K562 (cell line): Measurements from ENCODE around the gene RREB1. TPM values are rescaled to one million over a fixed set of nuclear protein-coding genes. Genes with fewer than 3 reads are reported as not detected.

Source experiments
- BCOR ChIP-seq: fragments of 450-650 bp; IDR thresholded peaks from 2 replicates; pipeline ENCODE4 v1.6.1; 2016
- CCAR2 ChIP-seq: fragments of 200-400 bp; formaldehyde crosslinking; IDR thresholded peaks from 2 replicates; pipeline ENCODE4 v1.6.1; 2017; ENCODE audit warnings: mild to moderate bottlenecking, low read depth, low read length
- CCNT2 ChIP-seq: IDR thresholded peaks from 2 replicates; pipeline ENCODE4 v1.6.1; 2011; ENCODE audit warnings: borderline replicate concordance, low read depth, mild to moderate bottlenecking, moderate library complexity, mixed read lengths, low read length; ENCODE audit not compliant: insufficient read length; ENCODE audit errors: extremely low read depth
- GABPB1 ChIP-seq: sonication (generic); formaldehyde crosslinking; IDR thresholded peaks from 2 replicates; pipeline ENCODE4 v1.8.0; 2022; ENCODE audit warnings: mild to moderate bottlenecking, missing genetic modification reagents
- JUNB ChIP-seq: fragments of 450-650 bp; formaldehyde crosslinking; conservative IDR thresholded peaks from 2 replicates; pipeline ENCODE4 v1.4.0; 2020; ENCODE audit warnings: mild to moderate bottlenecking
- KLF6 ChIP-seq: fragments of 250-450 bp; sonication (Bioruptor Pico); IDR thresholded peaks from 2 replicates; pipeline ENCODE4 v1.4.0; 2020; ENCODE audit warnings: mild to moderate bottlenecking, moderate library complexity, borderline replicate concordance
- LEF1 ChIP-seq: fragments of 450-650 bp; IDR thresholded peaks from 2 replicates; pipeline ENCODE4 v1.6.1; 2016; ENCODE audit warnings: mild to moderate bottlenecking
- RBM17 ChIP-seq: fragments of 200-400 bp; formaldehyde crosslinking; IDR thresholded peaks from 2 replicates; pipeline ENCODE4 v1.6.1; 2017; ENCODE audit warnings: low read depth, mild to moderate bottlenecking, low read length, borderline replicate concordance
- SIN3B ChIP-seq: fragments of 450-650 bp; IDR thresholded peaks from 2 replicates; pipeline ENCODE4 v1.6.1; 2017; ENCODE audit warnings: low read depth, mild to moderate bottlenecking, moderate library complexity
- SMARCB1 ChIP-seq: IDR thresholded peaks from 2 replicates; pipeline ENCODE4 v1.6.1; 2011; ENCODE audit warnings: improper control_type of control experiment, low read depth; ENCODE audit not compliant: insufficient read length
- ZNF143 ChIP-seq: sonication (generic); formaldehyde crosslinking; IDR thresholded peaks from 2 replicates; pipeline ENCODE4 v1.9.0; 2022; ENCODE audit warnings: mild to moderate bottlenecking, missing genetic modification reagents
- ZSCAN29 ChIP-seq: fragments of 450-650 bp; IDR thresholded peaks from 2 replicates; pipeline ENCODE4 v1.6.1; 2017
- polyA plus RNA-seq, 8 experiments: library from polyadenylated mRNA; depleted of rRNA in 4 of 8; stranded (reverse) in 5 of 8; unstranded in 3 of 8; fragments of >200 nt; fragmentation: Nextera tagmentation in 2 of 8; fragmentation: Illumina TruSeq in 1 of 8; extraction: Ambion mirVana in 2 of 8; extraction: Trizol in 1 of 8; gene quantifications; 2 replicates each; pipeline versions ENCODE4 v1.2.1 to v1.2.3, GENCODE V29; 2011 to 2014; ENCODE audit warnings: inconsistent platforms in 1 of 8, missing spikeins in 1 of 8
- total RNA-seq, 7 experiments: library from RNA; depleted of rRNA in 6 of 7; stranded (reverse); fragments of >200 nt in 6 of 7; fragmentation: Illumina TruSeq in 2 of 7; extraction: Trizol in 2 of 7; gene quantifications; 2 replicates each; pipeline versions ENCODE4 v1.2.1 to v1.2.3, GENCODE V29; 2011 to 2021; ENCODE audit warnings: low replicate concordance in 1 of 7
- TF ChIP-seq, protein P1 (sequence below): fragments of 250-450 bp; sonication (Bioruptor Pico); IDR thresholded peaks from 2 replicates; pipeline ENCODE4 v1.5.0; 2020; ENCODE audit warnings: mild to moderate bottlenecking, borderline replicate concordance
- TF ChIP-seq, protein P2 (sequence below), 2 experiments: fragments of 450-650 bp; formaldehyde crosslinking in 1 of 2; IDR thresholded peaks; 2 replicates each; pipeline versions ENCODE4 v1.4.0 to v1.6.1; 2014 to 2020; ENCODE audit warnings: mild to moderate bottlenecking in 2 of 2, borderline replicate concordance in 1 of 2, low read depth in 1 of 2
- TF ChIP-seq, protein P3 (sequence below): sonication (generic); IDR thresholded peaks from 2 replicates; pipeline ENCODE4 v1.6.1; 2016

Gene RREB1
- total and polyA plus RNA-seq, 9 of the 15 experiments (the other 6 are each of a cell fraction or from before 2014, with no cell fraction given), result 3.3 to 64.2 (median 19.3) TPM

DNA sequence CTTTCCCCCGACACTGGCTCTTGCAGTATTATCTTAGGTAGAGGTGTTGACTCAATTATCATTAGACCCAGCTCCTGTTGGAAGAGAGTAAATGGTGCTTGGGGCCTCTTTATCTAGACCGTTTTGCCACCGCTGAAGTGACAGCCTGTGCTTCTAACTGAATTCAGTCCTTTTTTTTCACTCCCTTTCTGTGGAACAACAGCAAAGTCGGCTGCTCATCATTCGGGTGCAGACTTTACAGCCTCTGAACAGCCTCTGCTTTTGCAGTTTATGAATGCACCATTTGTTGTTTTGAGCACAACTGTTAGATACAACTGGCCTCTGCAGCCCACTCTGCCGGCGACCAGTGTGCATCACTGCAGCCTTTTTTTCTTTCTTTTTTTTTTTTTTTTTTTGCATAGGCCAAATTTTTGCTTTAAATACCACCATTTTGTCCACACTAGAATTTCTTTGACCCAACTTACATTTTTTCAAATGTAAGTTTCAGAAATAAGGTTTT lies 35.8 kb downstream of the RREB1 start (continued):
- TF ChIP-seq JUNB (CRISPR knock-in tag) (no peak), CCNT2 (no peak), KLF6 (CRISPR knock-in tag) (no peak), LEF1 (0 out of 2 replicates have a peak, but pooled peaks have one; percentile 28), BCOR (no peak), ZSCAN29 (no peak), RBM17 (no peak), SIN3B (no peak), GABPB1 (CRISPR knock-in tag) (no peak), SMARCB1 (no peak), ZNF143 (CRISPR knock-in tag) (no peak), CCAR2 (no peak)
- TF ChIP-seq, protein P1, sequence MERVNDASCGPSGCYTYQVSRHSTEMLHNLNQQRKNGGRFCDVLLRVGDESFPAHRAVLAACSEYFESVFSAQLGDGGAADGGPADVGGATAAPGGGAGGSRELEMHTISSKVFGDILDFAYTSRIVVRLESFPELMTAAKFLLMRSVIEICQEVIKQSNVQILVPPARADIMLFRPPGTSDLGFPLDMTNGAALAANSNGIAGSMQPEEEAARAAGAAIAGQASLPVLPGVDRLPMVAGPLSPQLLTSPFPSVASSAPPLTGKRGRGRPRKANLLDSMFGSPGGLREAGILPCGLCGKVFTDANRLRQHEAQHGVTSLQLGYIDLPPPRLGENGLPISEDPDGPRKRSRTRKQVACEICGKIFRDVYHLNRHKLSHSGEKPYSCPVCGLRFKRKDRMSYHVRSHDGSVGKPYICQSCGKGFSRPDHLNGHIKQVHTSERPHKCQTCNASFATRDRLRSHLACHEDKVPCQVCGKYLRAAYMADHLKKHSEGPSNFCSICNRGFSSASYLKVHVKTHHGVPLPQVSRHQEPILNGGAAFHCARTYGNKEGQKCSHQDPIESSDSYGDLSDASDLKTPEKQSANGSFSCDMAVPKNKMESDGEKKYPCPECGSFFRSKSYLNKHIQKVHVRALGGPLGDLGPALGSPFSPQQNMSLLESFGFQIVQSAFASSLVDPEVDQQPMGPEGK (CRISPR knock-in tag), result no peak
- TF ChIP-seq, protein P2, sequence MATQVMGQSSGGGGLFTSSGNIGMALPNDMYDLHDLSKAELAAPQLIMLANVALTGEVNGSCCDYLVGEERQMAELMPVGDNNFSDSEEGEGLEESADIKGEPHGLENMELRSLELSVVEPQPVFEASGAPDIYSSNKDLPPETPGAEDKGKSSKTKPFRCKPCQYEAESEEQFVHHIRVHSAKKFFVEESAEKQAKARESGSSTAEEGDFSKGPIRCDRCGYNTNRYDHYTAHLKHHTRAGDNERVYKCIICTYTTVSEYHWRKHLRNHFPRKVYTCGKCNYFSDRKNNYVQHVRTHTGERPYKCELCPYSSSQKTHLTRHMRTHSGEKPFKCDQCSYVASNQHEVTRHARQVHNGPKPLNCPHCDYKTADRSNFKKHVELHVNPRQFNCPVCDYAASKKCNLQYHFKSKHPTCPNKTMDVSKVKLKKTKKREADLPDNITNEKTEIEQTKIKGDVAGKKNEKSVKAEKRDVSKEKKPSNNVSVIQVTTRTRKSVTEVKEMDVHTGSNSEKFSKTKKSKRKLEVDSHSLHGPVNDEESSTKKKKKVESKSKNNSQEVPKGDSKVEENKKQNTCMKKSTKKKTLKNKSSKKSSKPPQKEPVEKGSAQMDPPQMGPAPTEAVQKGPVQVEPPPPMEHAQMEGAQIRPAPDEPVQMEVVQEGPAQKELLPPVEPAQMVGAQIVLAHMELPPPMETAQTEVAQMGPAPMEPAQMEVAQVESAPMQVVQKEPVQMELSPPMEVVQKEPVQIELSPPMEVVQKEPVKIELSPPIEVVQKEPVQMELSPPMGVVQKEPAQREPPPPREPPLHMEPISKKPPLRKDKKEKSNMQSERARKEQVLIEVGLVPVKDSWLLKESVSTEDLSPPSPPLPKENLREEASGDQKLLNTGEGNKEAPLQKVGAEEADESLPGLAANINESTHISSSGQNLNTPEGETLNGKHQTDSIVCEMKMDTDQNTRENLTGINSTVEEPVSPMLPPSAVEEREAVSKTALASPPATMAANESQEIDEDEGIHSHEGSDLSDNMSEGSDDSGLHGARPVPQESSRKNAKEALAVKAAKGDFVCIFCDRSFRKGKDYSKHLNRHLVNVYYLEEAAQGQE (IDR thresholded peaks at IDR 0.05; ENCODE audit: borderline replicate concordance), result peak; percentile 29; the same call in 1 of the 2 replicates
- TF ChIP-seq, protein P2 (CRISPR knock-in tag; IDR thresholded peaks at IDR 0.05; ENCODE audit: low read depth), result no peak
- TF ChIP-seq, protein P3, sequence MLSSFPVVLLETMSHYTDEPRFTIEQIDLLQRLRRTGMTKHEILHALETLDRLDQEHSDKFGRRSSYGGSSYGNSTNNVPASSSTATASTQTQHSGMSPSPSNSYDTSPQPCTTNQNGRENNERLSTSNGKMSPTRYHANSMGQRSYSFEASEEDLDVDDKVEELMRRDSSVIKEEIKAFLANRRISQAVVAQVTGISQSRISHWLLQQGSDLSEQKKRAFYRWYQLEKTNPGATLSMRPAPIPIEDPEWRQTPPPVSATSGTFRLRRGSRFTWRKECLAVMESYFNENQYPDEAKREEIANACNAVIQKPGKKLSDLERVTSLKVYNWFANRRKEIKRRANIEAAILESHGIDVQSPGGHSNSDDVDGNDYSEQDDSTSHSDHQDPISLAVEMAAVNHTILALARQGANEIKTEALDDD, result peak; percentile 69; the same call in 1 of the 2 replicates
